ENCODE data around the gene ITIH5.
"Not testable (repeated sequence)": the region's sequence is repeated elsewhere in the genome, so short reads cannot be mapped to it uniquely, and the experiment has no call there.

The ITIH5 gene

GRCh38 chr10:7672341-7673134 lies 5.8 kb upstream of the ITIH5 start:
- DNase-seq (no peak), ATAC-seq (replicated peaks) (no peak)
- Mint-ChIP-seq H3K9me3 (no peaks in the 10 kb centered on the region), H3K4me1 (ENCODE audit: low read depth in 2 of 2) (peaks cover 3 to 4% of the 10 kb centered on the region in 2 donors), H3K27me3 (peaks cover 77 to 91% of the 10 kb centered on the region in 2 donors), H3K4me3 (no peak overlapping the region), H3K36me3 (ENCODE audit: insufficient read depth) (peaks cover 2% of the 10 kb centered on the region), H3K27ac (no peak overlapping the region)

- ATAC-seq (replicated peaks) (no peak), DNase-seq (no peak)
- H3K36me3 Mint-ChIP-seq (ENCODE audit: insufficient read depth) = peaks cover 2% of the 10 kb centered on the region
- H3K9me3 Mint-ChIP-seq = no peaks in the 10 kb centered on the region
- no peak overlapping the region for H3K4me3 Mint-ChIP-seq
- H3K4me1 Mint-ChIP-seq (ENCODE audit: low read depth in 2 of 2) = peaks cover 3 to 9% of the 10 kb centered on the region in 2 donors
- H3K27ac Mint-ChIP-seq = no peak overlapping the region
- H3K27me3 Mint-ChIP-seq = peaks cover 69 to 86% of the 10 kb centered on the region in 2 donors
These were observed 3.4 kb upstream of the ITIH5 start for GRCh38 chr10:7670157-7670556.

- H3K4me3 Mint-ChIP-seq = peak overlapping the region; percentile 66 to 78
- peaks cover 63 to 79% of the 10 kb centered on the region in 2 donors for H3K27me3 Mint-ChIP-seq
- H3K36me3 Mint-ChIP-seq (ENCODE audit: insufficient read depth) = no peaks in the 10 kb centered on the region
- H3K9me3 Mint-ChIP-seq = no peaks in the 10 kb centered on the region
- DNase-seq = no peak
- ATAC-seq (replicated peaks) = peak; percentile 43
- no peak overlapping the region for H3K27ac Mint-ChIP-seq
- peaks cover 3 to 9% of the 10 kb centered on the region in 2 donors for H3K4me1 Mint-ChIP-seq (ENCODE audit: low read depth in 2 of 2)
These were observed 736 bp upstream of the ITIH5 start for GRCh38 chr10:7667262-7668141.

- Mint-ChIP-seq H3K4me3 (peak overlapping the region; percentile 66 to 68), H3K27me3 (peaks cover 62 to 74% of the 10 kb centered on the region in 2 donors), H3K4me1 (ENCODE audit: low read depth in 2 of 2) (peaks cover 3 to 9% of the 10 kb centered on the region in 2 donors), H3K9me3 (no peaks in the 10 kb centered on the region), H3K27ac (no peak overlapping the region), H3K36me3 (ENCODE audit: insufficient read depth) (no peaks in the 10 kb centered on the region)
- DNase-seq = no peak
- ATAC-seq (replicated peaks) = no peak
These were observed 999 bp downstream of the ITIH5 start for GRCh38 chr10:7665767-7666166.

GRCh38 chr10:7664707-7665106 lies 2.1 kb downstream of the ITIH5 start:
- ATAC-seq (replicated peaks) (no peak), DNase-seq (no peak)
- Mint-ChIP-seq H3K27ac (no peak overlapping the region), H3K9me3 (no peaks in the 10 kb centered on the region), H3K27me3 (peaks cover 63 to 74% of the 10 kb centered on the region in 2 donors), H3K4me1 (ENCODE audit: low read depth in 2 of 2) (peaks cover 3 to 9% of the 10 kb centered on the region in 2 donors), H3K4me3 (no peak overlapping the region), H3K36me3 (ENCODE audit: insufficient read depth) (no peaks in the 10 kb centered on the region)

- Mint-ChIP-seq H3K27me3 (peaks cover 70 to 75% of the 10 kb centered on the region in 2 donors), H3K36me3 (ENCODE audit: insufficient read depth) (no peaks in the 10 kb centered on the region), H3K4me3 (no peak overlapping the region), H3K27ac (no peak overlapping the region), H3K4me1 (ENCODE audit: low read depth in 2 of 2) (peaks cover 0 to 6% of the 10 kb centered on the region in 2 donors), H3K9me3 (no peaks in the 10 kb centered on the region)
- ATAC-seq (replicated peaks) (no peak), DNase-seq (no peak)
These were observed 4.2 kb downstream of the ITIH5 start for GRCh38 chr10:7662522-7662921.

- ATAC-seq (replicated peaks) = no peak
- Mint-ChIP-seq H3K4me3 (no peak overlapping the region), H3K27ac (no peak overlapping the region), H3K27me3 (peaks cover 53 to 65% of the 10 kb centered on the region in 2 donors), H3K9me3 (no peaks in the 10 kb centered on the region), H3K36me3 (ENCODE audit: insufficient read depth) (no peaks in the 10 kb centered on the region), H3K4me1 (ENCODE audit: low read depth in 2 of 2) (no peaks in the 10 kb centered on the region)
- DNase-seq = no peak
These were observed 7.2 kb downstream of the ITIH5 start for GRCh38 chr10:7659560-7659959.

- H3K4me3 Mint-ChIP-seq = no peak overlapping the region
- no peak for ATAC-seq (replicated peaks)
- H3K36me3 Mint-ChIP-seq (ENCODE audit: insufficient read depth) = no peaks in the 10 kb centered on the region
- DNase-seq = no peak
- no peak overlapping the region for H3K27ac Mint-ChIP-seq
- H3K4me1 Mint-ChIP-seq (ENCODE audit: low read depth in 2 of 2) = no peaks in the 10 kb centered on the region
- no peaks in the 10 kb centered on the region for H3K9me3 Mint-ChIP-seq
- H3K27me3 Mint-ChIP-seq = peaks cover 47 to 52% of the 10 kb centered on the region in 2 donors
These were observed 9.2 kb downstream of the ITIH5 start for GRCh38 chr10:7657552-7657951.

- DNase-seq; ATAC-seq (replicated peaks); H3K27ac Mint-ChIP-seq; H3K4me1 Mint-ChIP-seq (ENCODE audit: low read depth in 2 of 2); H3K9me3 Mint-ChIP-seq; H3K4me3 Mint-ChIP-seq; H3K36me3 Mint-ChIP-seq (ENCODE audit: insufficient read depth): not testable (repeated sequence)
- peaks cover 45 to 51% of the 10 kb centered on the region in 2 donors for H3K27me3 Mint-ChIP-seq
These were observed 9.7 kb downstream of the ITIH5 start for GRCh38 chr10:7657079-7657478.

GRCh38 chr10:7651853-7652470 lies 14.8 kb downstream of the ITIH5 start:
- DNase-seq (no peak), ATAC-seq (replicated peaks) (no peak)
- H3K4me3 Mint-ChIP-seq = no peak overlapping the region
- H3K36me3 Mint-ChIP-seq (ENCODE audit: insufficient read depth) = no peaks in the 10 kb centered on the region
- no peaks in the 10 kb centered on the region for H3K4me1 Mint-ChIP-seq (ENCODE audit: low read depth in 2 of 2)
- H3K27ac Mint-ChIP-seq = no peak overlapping the region
- peaks cover 28 to 29% of the 10 kb centered on the region in 2 donors for H3K27me3 Mint-ChIP-seq
- H3K9me3 Mint-ChIP-seq = no peaks in the 10 kb centered on the region

- Mint-ChIP-seq H3K36me3 (ENCODE audit: insufficient read depth) (no peaks in the 10 kb centered on the region), H3K27me3 (peaks cover 28 to 36% of the 10 kb centered on the region in 2 donors), H3K27ac (no peak overlapping the region), H3K4me3 (no peak overlapping the region), H3K4me1 (ENCODE audit: low read depth in 2 of 2) (no peaks in the 10 kb centered on the region), H3K9me3 (no peaks in the 10 kb centered on the region)
- ATAC-seq (replicated peaks) (no peak), DNase-seq (no peak)
These were observed 17.0 kb downstream of the ITIH5 start for GRCh38 chr10:7649673-7650300.

GRCh38 chr10:7647062-7647664 lies 19.6 kb downstream of the ITIH5 start:
- no peak for DNase-seq
- Mint-ChIP-seq H3K4me3 (no peak overlapping the region), H3K9me3 (no peaks in the 10 kb centered on the region), H3K36me3 (ENCODE audit: insufficient read depth) (no peaks in the 10 kb centered on the region), H3K4me1 (ENCODE audit: low read depth in 2 of 2) (no peaks in the 10 kb centered on the region), H3K27me3 (peaks cover 31 to 33% of the 10 kb centered on the region in 2 donors), H3K27ac (no peak overlapping the region)
- ATAC-seq (replicated peaks) = no peak
